HG03097 (cell line): Measurements from ENCODE around the gene KRT80.
"Not testable (repeated sequence)": the region's sequence is repeated elsewhere in the genome, so short reads cannot be mapped to it uniquely, and the experiment has no call there.

Experiments
- ATAC-seq: cut with Tn5 transposase; IDR thresholded peaks from one replicate; pipeline ENCODE4 v1.9.1; 2021; ENCODE audit not compliant: unreplicated experiment, low FRiP score

The KRT80 gene

DNA sequence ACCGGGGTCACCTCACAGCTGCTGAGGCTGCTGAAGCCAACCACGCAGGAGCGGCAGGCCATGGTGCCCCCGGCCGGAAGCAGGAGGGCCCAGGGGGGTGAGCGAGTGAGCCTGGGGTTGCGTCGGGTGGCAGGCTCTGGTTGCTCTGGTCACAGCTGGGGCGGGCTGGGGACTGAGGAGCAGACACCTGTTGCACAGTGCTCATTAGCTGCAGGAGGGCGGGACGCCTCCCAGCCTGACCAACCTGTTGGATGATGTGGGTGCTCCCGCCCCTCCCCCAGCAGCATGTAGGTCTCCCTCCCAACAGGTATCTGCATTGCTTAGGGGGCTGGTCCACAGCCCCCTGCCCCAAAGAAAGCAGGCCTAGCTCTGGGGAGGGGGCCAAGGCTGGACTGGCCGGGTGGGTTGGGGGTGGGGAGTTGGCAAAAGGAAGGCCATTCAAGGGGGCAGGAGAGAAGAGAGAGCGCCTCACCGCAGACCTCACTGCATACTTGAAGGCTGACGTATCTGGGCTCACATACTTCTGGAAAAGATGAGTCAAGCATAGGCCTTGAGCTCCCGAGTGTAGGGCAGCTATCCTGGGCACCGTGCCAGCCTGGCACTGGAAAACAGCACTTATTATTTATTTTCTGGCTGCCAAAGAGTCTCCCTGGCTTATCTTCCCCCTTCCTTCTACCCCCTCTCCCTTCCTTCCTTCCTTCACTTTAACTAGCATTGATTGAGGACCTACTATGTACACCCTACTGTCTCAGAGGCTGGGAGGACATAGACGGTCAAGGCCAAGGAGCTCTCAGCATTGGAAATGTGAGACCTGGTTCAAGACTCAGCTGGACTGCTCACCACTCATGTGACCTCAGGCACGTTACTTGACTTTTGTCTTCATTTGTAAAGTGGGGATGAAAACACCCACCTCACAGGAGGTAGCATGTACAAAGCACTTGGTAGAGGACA is at the start of gene KRT80:
Gene KRT80, minus strand, starts transcription at position 174 of the 951 bp plus-strand sequence. Its CDS starts 112 bp downstream, at position 62.
- no peak for ATAC-seq

DNA sequence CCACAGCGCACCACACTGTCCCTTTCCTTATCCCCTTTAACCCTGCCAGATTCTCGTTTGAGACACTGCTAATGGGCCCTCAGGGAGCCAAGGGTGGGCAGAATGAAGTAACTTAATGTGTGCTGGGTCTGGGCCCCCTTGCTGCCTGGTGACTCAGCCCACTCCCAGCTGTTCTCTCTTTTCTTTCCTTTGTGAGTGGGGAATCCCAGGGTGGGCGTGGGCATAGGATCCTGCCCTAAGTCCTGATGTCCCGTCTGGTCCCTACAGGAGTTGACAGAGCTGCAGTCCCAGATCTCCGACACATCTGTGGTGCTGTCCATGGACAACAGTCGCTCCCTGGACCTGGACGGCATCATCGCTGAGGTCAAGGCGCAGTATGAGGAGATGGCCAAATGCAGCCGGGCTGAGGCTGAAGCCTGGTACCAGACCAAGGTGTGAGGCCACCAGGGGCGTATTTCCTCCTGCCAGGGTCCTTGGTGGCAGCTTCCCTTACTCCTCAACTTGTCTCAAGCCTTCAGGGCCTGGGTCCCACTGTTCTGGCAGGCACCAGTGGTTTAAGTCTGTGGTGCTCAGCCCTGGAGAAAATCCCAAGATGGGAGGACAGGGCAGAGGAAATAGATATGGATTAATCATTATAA is 49.5 kb upstream of the KRT80 start:
- ATAC-seq, result no peak

DNA sequence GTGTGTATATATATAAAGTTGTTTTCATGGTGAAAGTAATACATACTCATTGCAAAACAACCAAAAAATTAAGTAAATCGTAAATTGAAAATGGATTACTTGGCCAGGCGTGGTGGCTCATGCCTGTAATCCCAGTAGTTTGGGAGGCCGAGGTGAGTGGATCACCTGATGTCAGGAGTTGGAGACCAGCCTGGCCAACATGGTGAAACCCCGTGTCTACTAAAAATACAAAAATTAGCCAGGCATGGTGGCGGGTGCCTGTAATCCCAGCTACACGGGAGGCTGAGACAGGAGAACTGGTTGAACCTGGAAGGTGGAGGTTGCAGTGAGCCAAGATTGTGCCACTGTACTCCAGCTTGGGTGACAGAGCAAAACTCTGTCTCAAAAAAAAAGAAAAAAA is 48.4 kb upstream of the KRT80 start:
- not testable (repeated sequence) for ATAC-seq

DNA sequence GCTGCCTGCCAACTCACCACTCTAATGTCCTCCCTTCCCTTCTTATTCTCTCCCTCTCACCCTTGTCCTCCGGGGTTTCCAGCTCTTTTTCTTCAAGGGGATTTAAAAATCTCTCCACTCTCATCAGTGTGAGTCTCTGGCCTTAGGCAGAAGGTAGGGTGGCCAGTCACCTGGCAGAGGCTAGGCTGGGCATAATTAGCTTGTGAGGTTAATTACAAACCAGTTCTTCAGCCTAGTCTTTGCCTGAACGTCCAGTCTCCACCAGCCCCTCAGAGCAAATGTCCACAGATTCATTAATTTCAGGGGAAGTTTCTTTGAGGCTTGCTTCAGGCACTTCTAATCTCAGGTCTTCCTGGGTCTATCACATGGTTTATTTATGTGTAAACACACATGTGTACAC is 48.0 kb upstream of the KRT80 start:
- no peak for ATAC-seq

DNA sequence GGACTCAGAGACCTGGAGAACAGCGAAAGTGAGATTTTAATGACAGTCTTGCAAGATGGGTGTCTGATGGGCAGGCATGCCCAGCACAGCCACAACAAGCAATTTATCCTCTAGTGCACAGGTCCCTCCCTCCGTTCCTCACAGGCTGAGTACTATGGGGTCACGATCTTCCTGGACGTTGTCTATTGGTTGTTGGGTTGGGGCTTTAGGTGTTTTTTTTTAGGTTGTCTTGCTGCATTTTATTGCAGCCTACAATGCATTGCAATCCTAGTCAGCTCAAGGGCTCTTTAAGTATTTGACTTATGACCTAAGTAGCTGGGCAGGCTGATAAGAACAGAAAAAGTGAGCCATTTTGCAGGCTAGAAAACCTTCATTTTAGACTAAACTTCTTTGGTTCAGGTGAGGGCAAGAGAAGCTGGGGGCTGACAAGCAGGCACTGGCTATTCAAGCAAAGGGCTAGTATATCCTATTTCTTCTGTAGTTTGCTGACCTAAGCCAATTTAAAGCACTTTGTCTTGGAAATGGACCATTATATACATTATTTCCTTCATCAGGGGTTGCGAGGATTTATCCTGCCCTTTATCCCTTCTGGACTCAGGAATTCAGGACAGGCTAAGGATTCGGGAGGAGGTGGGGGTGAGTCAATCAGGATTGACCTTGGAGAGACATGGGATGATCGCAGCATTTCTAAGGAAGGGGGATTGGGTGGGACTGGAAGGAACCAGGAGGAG is 47.3 kb upstream of the KRT80 start:
- ATAC-seq, result no peak

DNA sequence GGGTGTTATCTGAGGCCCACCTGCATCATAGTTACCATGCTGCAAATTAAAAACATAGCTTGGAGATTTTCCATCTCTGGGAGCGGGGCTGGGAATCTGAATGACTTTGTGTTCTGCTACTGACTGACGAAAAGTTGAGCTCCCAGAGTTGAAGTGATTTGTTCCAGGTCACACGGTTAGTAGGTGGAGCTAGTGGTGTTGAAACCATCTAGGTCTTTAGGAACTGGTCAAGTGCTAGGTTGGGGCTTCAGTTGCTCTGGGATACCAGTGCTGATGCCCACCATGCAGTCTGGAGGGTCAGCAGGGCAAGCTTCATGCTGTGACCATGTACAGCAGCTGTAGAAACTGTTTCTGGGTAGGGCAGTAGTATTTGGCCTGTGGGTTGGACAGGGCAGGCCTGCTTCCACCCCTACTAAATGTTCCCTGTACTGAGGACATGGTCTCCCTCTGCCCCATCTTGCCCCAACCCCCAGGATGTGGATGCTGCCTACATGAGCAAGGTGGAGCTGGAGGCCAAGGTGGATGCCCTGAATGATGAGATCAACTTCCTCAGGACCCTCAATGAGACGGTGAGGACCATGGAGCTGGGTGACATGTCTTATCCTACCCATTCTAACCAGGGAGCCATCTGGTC is 46.5 kb upstream of the KRT80 start:
- ATAC-seq, result no peak

DNA sequence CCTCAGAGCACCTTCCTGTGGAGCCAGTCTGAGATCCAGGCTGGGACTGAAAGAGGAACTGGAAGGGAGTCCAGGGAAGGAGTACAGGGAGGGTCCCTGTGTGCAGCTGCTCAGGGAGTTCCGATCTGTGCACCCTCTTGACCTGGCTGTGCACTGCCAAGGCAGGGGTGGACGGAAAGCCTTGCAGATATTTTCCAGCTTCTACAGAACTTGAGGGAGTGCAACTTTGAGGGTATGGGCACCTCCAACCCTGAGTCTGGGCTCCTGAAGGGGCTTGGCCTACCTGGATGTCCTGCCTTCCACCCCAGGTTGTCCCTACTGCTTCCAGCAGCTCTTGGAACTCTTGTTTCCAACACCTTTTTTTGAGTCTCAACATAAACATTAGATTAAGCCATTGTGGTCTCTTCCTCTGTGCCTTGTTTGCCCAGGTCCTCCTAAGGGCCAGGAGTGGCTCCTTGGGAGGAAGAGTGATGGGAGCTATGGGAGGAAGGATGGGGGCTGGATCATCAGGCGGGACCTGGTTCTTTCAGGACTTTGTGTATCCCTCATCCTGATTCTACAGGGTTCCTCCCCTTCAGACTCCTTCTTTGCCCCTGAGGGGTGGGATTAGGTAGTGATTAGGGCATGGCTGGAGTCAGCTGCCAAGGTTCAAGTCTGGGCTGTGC is 44.7 kb upstream of the KRT80 start:
- no peak for ATAC-seq

DNA sequence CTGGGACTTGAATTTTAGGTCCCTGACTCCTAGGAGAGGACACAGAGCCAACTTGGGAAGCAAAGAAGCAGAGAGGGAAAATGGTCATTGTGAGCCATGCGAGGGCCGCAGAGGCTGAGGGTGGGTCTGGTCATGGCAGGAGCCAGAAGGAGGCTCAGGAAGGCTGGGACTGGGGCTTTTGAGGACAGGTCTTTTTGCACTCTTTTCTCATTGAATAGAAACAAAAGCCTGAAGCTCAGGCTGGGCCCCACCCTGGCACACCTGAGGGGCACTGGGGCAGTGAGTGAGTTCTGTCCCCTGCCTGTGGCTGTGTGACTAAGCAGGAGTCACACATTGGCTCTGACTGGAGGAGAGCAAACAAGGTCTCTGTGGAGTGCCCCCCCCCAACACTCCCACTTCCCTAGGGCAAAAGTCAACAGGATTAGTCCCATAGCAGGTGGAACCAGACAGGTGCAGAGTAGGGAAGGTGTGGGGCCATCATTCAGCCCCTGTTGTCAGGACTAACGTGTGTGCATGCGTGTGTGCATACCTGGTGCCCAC is 44.1 kb upstream of the KRT80 start:
- no peak for ATAC-seq

DNA sequence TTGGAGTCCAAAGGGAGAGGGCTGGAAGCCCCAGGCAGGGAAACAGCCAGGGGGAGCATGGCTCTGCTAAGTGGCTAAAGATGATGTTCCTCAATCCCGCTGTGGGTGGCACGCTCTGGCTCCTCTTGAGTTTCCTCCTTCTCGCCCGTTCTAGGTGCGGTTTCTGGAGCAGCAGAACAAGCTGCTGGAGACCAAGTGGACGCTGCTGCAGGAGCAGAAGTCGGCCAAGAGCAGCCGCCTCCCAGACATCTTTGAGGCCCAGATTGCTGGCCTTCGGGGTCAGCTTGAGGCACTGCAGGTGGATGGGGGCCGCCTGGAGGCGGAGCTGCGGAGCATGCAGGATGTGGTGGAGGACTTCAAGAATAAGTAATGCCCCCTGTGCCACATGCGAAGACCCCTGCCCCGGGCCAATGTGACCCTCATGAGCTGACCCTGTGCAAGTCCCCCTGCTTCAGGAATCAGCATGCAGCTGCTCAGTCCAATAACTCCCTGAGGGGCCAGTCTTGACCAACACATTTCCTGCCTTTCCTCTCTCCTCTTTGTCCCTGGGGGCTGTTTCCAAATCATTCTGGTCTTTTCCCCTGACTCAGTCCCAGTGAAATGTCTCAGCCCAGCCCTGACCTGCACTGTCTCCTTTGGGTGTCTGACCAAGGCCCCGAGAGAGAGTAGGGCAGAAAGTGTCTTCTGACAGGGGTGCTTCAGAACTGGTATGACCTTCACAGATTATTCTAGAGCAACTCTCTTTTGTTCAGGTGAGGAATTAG is 43.4 kb upstream of the KRT80 start:
- no peak for ATAC-seq

DNA sequence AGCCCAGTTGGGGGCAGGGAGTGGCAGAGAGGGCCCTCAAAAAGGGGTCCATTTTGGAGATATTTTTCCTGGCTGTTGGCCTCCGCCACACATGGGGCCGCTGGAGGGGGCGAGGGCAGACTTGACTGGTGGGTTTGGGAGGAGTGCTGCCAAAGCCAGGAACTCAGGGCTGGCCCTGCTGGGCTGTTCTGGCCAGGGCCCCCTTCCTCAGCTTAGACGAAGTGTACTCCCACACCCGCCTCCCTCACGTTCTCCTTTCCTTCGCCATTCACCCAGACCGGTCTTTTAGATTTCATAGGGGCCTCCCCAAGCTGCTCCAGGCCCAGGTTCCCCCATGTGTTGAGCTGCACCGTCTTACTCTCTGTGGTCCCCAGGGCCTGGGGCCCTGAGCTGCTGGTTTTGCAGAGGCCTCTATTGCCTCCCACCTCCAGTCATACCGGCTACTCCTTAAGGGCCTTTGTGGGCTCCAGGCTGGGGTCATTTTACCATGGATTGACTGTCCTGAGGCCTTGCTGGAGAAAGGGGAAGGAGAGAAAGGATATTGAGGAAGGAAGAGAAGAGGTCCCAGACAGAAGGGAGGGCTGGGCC is 42.5 kb upstream of the KRT80 start:
- no peak for ATAC-seq

DNA sequence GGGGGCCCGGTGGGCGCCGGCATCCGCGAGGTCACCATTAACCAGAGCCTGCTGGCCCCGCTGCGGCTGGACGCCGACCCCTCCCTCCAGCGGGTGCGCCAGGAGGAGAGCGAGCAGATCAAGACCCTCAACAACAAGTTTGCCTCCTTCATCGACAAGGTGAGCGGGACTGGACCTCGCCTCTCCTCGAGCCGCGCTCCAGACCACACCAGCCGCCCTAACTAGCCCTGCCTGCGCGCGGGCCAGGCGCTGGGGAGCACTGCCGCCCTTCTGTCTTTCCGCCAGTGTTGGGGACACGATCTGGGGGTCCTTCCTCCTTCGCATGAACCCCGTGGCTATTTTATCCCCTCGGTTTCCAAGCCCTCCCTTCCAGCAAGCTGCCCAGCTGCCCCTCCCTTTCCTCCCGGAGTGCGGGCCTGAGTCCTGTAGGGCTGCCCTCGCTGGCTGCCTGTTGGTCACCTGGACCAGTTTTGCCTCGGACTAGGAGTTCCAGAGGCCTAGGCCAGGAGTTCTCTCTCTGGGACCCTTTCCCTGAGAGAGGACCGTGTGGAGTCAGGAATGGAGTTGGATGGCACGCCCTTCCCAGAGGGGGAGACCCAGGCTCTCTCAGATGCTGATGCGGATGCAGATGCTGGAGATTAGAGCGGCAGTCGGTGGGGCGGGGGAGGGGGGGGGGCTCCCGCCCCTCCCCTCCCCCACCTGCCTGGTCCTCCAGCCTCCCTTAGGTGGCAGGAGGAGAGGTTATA is 41.8 kb upstream of the KRT80 start:
- no peak for ATAC-seq

DNA sequence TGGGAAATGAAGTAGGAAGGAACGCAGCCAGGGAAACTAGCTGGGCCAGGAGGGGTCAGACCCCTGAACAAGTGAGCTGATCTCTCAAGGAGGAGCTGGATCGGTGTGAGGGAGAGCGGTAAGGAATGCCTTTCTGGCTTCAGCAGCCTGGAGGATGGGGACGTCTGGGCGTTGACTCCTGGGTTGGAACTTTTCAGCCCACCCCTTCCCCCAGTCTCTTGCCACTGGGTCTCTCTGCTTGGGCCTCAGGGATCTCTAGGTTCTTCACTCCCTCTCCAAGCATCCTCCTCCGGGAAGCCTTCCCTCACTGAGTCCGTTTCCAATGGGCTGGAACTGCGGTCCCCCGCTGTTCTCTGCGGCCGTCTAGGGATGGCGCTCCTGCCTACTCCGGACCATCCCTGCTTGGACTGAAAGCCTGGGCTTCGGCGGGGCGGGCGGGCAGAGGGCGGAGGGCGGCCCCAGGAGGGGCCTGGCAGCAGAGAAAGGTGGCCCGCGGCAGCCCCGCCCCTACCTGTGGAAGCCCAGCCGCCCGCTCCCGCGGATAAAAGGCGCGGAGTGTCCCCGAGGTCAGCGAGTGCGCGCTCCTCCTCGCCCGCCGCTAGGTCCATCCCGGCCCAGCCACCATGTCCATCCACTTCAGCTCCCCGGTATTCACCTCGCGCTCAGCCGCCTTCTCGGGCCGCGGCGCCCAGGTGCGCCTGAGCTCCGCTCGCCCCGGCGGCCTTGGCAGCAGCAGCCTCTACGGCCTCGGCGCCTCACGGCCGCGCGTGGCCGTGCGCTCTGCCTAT is 41.1 kb upstream of the KRT80 start, which contains the start of gene KRT7:
Gene KRT7, plus strand, starts transcription at position 570 of the 788 bp plus-strand sequence. Its CDS starts 54 bp downstream, at position 624.
- no peak for ATAC-seq

DNA sequence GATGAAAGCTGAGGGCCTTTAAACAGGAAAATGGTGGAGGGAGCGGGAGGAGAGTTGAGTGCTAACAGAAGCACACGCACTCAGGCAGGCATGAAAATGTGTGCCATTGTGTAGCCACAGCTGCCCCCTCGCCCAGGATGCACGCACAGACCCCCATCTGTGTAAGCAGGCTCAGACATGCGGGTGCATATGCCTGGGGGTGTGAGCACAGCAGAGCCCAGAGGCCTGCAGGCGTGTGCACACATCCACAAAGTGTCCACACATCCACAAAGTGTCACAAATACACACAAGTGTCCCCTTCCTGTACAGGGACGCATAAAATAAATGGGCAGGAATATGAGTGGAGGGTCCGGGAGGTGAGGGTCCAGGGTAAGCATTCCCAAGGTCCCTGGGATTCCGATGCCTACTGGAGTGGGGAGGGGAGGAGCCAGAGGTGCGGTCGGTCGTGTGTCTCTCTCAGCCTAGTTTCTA is 40.4 kb upstream of the KRT80 start:
- ATAC-seq, result no peak

DNA sequence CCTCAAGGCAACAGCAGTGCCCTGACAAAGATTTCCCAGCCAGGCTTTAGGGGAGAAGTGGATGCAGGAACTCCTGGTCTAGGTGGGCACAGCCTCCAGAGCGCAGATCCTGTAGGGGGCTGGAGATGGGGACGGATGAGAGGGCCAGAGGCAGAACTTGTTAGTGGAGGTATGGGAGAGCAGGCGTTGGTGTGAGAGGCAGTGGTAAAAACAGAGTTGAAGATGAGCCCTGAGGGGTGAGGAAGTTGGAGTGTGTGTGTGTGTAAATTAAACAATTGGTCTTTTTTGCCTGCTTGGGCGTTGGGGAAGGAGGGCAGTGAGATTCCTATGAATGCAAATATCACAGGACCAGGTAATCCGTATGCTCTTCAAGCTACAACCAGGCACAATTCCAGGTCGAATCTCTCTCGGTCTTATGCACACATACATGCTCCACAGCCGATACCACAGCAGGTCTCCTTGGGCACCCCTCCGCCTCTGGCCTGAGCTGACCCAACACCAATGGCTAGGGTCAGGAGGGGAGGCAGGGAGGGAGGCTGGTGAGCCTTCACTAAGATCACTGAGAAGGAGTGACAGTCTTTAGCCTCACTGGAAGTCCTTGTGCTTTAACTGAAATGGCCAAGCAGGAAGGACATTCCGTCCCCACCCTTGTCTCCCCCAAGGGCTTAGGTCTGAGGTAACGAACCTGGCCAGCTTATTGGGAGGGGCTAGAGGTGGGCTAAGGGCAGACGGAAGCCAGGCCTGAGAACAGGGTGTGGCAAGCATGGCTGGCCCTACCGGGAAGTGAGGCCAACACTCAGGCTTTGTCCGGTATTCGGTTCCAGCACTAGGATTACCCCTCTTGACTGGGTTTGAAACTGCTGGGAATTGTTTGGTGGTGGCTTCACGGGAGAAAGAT is 39.7 kb upstream of the KRT80 start:
- ATAC-seq, result no peak

DNA sequence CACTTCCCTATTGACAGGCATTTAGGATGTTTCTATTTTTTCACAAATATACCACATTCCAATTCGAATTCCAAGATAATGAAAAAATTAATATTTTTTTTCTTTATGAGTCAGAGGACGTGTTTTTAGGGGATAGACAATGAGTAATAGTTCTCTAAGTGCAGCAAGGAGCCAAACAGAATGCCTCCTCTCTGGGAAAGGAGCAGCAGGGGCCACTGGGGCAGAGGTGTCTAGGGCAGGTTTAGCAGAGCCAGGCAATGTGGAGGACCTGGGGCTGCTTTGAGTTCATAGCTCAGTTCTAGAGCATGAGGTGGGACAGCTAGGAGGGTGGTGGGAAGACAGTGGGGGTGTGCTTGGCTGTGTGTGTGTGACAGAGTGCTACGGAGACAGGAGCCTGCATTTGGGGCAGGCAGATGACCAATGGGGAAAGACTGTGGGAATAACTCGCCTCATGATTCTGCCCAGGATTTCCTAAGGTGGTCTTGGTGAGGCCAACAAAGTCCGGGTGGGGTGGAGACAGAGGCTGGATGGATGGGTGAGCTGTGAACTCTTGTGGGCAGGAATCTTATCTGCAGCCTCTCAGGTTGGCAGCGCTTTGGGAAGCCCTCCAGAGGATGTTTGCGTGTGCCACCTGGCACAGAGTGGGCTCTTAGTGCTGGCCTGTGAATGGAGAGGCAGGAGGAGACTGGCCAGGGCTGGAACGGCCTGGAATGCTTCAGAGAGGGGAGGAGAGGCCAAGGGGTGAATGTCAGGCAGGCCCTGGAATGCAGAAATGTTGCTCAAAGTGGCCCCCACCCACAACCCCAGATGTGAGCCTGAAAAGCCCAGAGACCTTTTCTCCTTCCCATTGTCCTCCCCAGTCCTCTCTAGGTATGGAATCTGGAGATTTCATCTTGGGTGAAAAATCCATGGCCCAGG is 38.8 kb upstream of the KRT80 start:
- no peak for ATAC-seq
